GM06990 (cell line): ENCODE results near the gene FAM222A.

Experiments
- DNase-seq: peaks from one replicate; pipeline ENCODE4 v3.0.0-alpha.2; 2011; ENCODE audit not compliant: insufficient read length; ENCODE audit errors: extremely low read depth
- H3K27me3 ChIP-seq: replicated peaks from 2 replicates; pipeline ENCODE4 v1.6.0; 2011; ENCODE audit warnings: low read length; ENCODE audit not compliant: control insufficient read depth, insufficient read depth
- H3K36me3 ChIP-seq: 2 replicates; pipeline ENCODE4 v1.5.1; 2011; ENCODE audit warnings: low read length; ENCODE audit not compliant: control insufficient read depth, insufficient read depth
- H3K4me3 ChIP-seq: replicated peaks from 2 replicates; pipeline ENCODE4 v1.5.1; 2011; ENCODE audit warnings: low read depth, mild to moderate bottlenecking, control low read depth, low read length
- CTCF ChIP-seq: IDR thresholded peaks from 2 replicates; pipeline ENCODE4 v1.5.1; 2011; ENCODE audit warnings: low read length, control low read depth, mild to moderate bottlenecking, inconsistent platforms; ENCODE audit not compliant: insufficient read depth, poor library complexity, severe bottlenecking

FAM222A gene

DNA sequence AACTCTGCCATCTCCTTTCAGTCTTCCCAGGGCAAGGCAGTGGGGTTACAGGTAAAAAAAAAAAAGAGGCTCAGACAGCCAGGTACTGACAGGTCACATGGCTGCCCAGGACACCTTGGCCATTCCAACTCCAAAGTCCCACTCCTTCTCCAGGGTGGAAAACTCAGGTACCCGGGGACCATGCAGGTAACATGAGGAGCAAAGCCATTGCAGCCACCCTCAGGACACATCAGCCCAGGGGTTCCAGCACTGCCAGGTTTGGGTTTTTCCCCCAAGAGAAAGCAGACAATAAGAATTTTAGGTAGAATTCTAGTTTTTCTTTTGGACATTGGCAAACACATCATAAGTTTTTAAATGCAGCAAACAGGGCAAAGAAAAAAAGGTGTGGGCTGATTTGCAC, 15.3 kb downstream of the FAM222A start:
- peaks cover 2% of the 10 kb centered on the region for H3K27me3 ChIP-seq
- TF ChIP-seq CTCF: no peak

DNA sequence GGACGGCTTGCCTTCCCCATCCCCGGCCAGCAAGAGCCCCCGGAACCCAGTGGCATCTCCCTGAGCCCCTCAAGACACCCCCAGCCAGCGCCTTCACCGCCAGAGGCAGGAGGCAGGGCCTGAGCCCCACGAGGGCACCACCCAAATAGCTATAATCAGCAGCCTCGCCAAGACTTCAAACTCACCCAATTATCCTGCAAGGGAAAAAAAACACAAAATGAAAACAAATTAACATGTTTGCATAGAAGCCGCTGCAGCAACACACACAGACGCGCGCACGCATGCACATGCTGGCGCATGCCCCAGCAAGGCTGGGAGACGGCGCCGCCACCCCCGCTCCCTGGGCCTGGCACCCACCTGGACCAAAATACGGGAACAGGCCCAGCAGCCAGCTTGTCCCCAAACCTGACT, 15.8 kb downstream of the FAM222A start:
- DNase-seq: no peak
- no peak for TF ChIP-seq CTCF
- H3K27me3 ChIP-seq: peaks cover 2% of the 10 kb centered on the region
- H3K4me3 ChIP-seq: no peak overlapping the region
- no peaks in the 10 kb centered on the region for H3K36me3 ChIP-seq

More for the DNA sequence above, 15.3 kb downstream of the FAM222A start:
- Histone ChIP-seq H3K36me3 (no peaks in the 10 kb centered on the region), H3K4me3 (no peak overlapping the region)
- DNase-seq: no peak

DNA sequence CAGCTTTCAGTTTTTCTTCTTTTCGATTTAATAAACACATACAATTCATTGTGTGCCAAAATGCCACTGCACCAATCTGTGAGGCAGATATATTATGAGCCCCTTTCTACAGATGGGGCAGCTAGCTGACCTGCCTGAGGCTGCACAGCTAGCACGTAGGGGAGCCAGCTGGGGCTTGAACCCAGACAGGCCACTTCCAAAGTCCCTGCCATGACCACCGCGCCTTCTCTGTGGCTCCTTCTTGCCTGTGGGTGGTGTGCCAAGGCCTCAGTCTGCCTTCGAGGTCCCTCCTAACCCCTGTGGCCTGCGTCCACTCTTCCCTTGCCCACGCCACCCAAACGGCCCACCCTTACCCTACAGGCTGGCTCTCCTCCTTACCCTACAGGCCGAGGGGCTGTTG, 16.2 kb downstream of the FAM222A start:
- Histone ChIP-seq H3K36me3 (no peaks in the 10 kb centered on the region), H3K4me3 (no peak overlapping the region), H3K27me3 (peaks cover 2% of the 10 kb centered on the region)
- no peak for TF ChIP-seq CTCF
- no peak for DNase-seq

DNA sequence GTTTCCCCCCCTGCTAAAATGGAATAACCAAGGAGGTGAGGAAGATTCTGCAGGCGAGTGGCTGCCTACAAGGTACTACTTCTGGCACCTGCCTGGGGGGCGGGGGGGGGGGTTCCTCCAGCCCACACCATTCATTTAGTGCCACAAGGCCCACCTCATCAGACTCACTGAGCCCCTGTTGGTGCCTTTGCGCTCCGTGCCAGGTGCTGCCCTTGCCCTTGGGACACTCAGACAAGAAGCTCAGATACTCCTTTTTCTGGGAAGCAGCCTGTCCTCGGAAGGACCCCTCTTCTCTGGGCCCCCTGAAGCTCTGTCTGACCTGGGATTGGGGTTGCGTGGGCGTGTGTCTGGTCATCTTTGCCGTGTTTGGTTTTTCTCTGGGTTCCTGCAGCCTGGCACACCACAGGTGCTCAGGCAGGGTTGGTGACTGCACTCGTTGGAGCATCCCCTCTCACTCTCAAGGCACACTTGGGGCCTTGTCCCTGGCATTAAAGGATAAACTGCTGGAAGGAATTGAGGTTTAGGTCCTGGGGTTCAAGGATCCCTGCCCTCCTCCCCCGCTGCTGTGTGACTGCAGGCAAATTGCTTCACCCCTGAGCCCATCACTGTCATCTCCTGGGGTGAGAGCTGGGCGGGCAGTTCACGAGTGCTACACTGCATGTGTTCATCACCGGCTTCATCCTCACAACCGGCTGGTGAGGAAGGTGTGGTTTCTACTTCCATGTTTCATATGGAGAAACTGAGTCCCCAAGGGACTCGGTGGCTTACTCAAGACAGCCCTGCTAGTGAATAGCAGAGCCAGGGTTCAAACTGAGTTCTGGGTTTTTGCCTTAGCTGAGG, 16.9 kb downstream of the FAM222A start:
- H3K36me3 ChIP-seq: no peaks in the 10 kb centered on the region
- H3K27me3 ChIP-seq: peaks cover 2% of the 10 kb centered on the region
- DNase-seq: no peak
- no peak overlapping the region for H3K4me3 ChIP-seq
- TF ChIP-seq CTCF: no peak

DNA sequence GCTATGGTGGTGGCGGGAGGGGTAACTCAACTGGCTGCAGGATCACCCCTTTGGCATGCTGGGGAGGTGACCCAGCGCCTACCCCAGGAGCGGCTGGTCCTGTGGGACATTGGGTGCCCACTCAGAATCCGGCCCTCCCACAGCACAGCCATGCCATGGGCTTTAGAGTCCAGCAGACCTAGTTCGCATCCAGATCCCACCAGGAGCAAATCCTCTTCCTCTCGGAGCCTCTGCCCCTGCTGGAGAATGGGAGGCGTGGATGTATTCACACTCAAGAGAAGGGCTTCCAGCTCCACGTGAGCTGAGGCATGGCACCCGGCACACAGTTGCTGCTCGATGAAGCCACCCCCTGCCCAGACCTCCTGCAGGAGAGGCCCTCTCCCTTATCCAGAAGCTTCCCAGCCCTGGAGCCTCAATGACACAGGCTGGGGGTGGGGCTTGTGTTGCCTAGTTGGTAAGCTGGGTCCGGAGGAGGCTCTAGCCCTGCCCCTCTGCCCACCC, 17.7 kb downstream of the FAM222A start:
- no peak overlapping the region for H3K4me3 ChIP-seq
- H3K36me3 ChIP-seq: no peaks in the 10 kb centered on the region
- DNase-seq: no peak
- no peak for TF ChIP-seq CTCF
- peaks cover 3% of the 10 kb centered on the region for H3K27me3 ChIP-seq

DNA sequence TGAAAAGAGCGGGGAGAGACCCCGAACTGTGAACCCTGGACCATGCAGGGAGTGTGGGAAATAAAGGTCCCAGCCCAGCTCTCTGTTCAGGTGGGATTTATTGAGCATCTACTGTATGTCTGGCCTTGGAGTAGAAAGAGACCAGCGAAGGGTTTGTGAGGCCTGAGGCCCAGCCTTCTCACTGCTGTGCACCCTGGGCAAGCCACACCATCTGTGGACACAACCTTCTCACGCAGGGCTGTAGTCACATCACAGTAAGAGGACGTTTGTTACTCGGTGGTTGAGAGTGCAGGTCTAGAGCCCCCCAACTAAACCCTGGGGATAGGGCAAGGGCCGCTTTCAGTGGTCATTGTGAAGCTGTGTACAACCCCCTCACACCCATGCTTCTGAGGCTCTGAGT, 18.2 kb downstream of the FAM222A start:
- Histone ChIP-seq H3K4me3 (no peak overlapping the region), H3K36me3 (no peaks in the 10 kb centered on the region), H3K27me3 (peaks cover 3% of the 10 kb centered on the region)
- TF ChIP-seq CTCF: no peak
- no peak for DNase-seq
